Upper lobe of right lung (tissue), 1 donor: ENCODE data around the gene ZNF362. TPM values are rescaled to one million over a fixed set of nuclear protein-coding genes. Genes with fewer than 3 reads are reported as not detected.

Experiments used
- ATAC-seq: fragments of 200-7000 bp; cut with Tn5 transposase; one replicate; pipeline ENCODE4 v1.9.1; 2020; ENCODE audit warnings: mild to moderate bottlenecking, moderate library complexity
- DNase-seq: peaks from one replicate; pipeline ENCODE4 v3.0.0-alpha.2; 2020
- H3K27ac ChIP-seq: fragments of 200-600 bp; one replicate; pipeline ENCODE4 v1.8.0; 2022
- H3K27me3 ChIP-seq: fragments of 200-600 bp; one replicate; pipeline ENCODE4 v1.8.0; 2022; ENCODE audit warnings: mild to moderate bottlenecking
- H3K36me3 ChIP-seq: fragments of 200-600 bp; one replicate; pipeline ENCODE4 v1.8.0; 2022
- H3K4me1 ChIP-seq: fragments of 200-600 bp; one replicate; pipeline ENCODE4 v1.8.0; 2022
- H3K4me3 ChIP-seq: fragments of 200-600 bp; one replicate; pipeline ENCODE4 v1.8.0; 2022; ENCODE audit warnings: mild to moderate bottlenecking
- H3K9me3 ChIP-seq: fragments of 200-600 bp; one replicate; pipeline ENCODE4 v1.8.0; 2022
- CTCF ChIP-seq: fragments of 200-600 bp; IDR thresholded peaks from one replicate; pipeline ENCODE4 v1.8.0; 2022; ENCODE audit warnings: antibody characterized with exemption
- intact Hi-C: fragments of 100-400 bp; cut with DNase I; formaldehyde crosslinking; loops from one replicate; pipeline ENCODE4 v1.11.0; 2022
- total RNA-seq: library from RNA; stranded (reverse); fragmentation: NEBNext Ultra II Directional; extraction: Animal tissue kit (Norgen Biotek cat#: 25700); gene quantifications from one replicate; pipeline ENCODE4 v1.2.1, GENCODE V29; 2021
- donor health status: DM: no; HTN: yes; CAD: no; lungs with severe emphysema.

ZNF362 gene
- total RNA-seq, 1 donor from 2014 or later = 31.8 TPM

GRCh38 chr1:33270379-33270778 lies 14.1 kb downstream of the ZNF362 start:
- Histone ChIP-seq H3K27ac (no peak overlapping the region), H3K4me3 (no peak overlapping the region), H3K27me3 (no peaks in the 10 kb centered on the region), H3K36me3 (no peaks in the 10 kb centered on the region), H3K4me1 (peaks cover 7% of the 10 kb centered on the region), H3K9me3 (no peaks in the 10 kb centered on the region)
- intact Hi-C loops = no loop called here
- TF ChIP-seq CTCF = no peak
- ATAC-seq (no peak), DNase-seq (no peak)

- no peak overlapping the region for H3K27ac ChIP-seq
- intact Hi-C loops = no loop called here
- no peaks in the 10 kb centered on the region for H3K36me3 ChIP-seq
- ATAC-seq = no peak
- TF ChIP-seq CTCF = no peak
- DNase-seq = no peak
- peaks cover 7% of the 10 kb centered on the region for H3K4me1 ChIP-seq
- no peak overlapping the region for H3K4me3 ChIP-seq
- H3K27me3 ChIP-seq = no peaks in the 10 kb centered on the region
- H3K9me3 ChIP-seq = no peaks in the 10 kb centered on the region
These were observed 14.6 kb downstream of the ZNF362 start for GRCh38 chr1:33270808-33271465.

- TF ChIP-seq CTCF = no peak
- Histone ChIP-seq H3K9me3 (no peaks in the 10 kb centered on the region), H3K36me3 (peaks cover 3% of the 10 kb centered on the region), H3K27ac (no peak overlapping the region), H3K4me1 (peaks cover 7% of the 10 kb centered on the region), H3K4me3 (no peak overlapping the region), H3K27me3 (no peaks in the 10 kb centered on the region)
- intact Hi-C loops = no loop called here
- no peak for DNase-seq
- ATAC-seq = no peak
These were observed 15.6 kb downstream of the ZNF362 start for GRCh38 chr1:33271666-33272505.

GRCh38 chr1:33272509-33272908 lies 16.2 kb downstream of the ZNF362 start:
- Histone ChIP-seq H3K27ac (no peak overlapping the region), H3K9me3 (no peaks in the 10 kb centered on the region), H3K36me3 (peaks cover 10% of the 10 kb centered on the region), H3K4me1 (peaks cover 7% of the 10 kb centered on the region), H3K27me3 (no peaks in the 10 kb centered on the region), H3K4me3 (no peak overlapping the region)
- intact Hi-C loops = no loop called here
- DNase-seq (no peak), ATAC-seq (no peak)
- no peak for TF ChIP-seq CTCF

GRCh38 chr1:33272930-33273329 lies 16.6 kb downstream of the ZNF362 start:
- no peak for DNase-seq
- H3K36me3 ChIP-seq = peaks cover 14% of the 10 kb centered on the region
- no peak for TF ChIP-seq CTCF
- H3K4me3 ChIP-seq = no peak overlapping the region
- intact Hi-C loops = no loop called here
- no peaks in the 10 kb centered on the region for H3K27me3 ChIP-seq
- no peaks in the 10 kb centered on the region for H3K9me3 ChIP-seq
- ATAC-seq = no peak
- H3K27ac ChIP-seq = no peak overlapping the region
- peaks cover 7% of the 10 kb centered on the region for H3K4me1 ChIP-seq
